Kidney epithelial cell (primary cell): Measurements from ENCODE around the gene MINK1. TPM values are rescaled to one million over a fixed set of nuclear protein-coding genes. Genes with fewer than 3 reads are reported as not detected.

Experiments used
- DNase-seq: peaks from one replicate; pipeline ENCODE4 v3.0.0-alpha.2; 2010; ENCODE audit warnings: low read depth
- H3K27me3 ChIP-seq: 2 replicates; pipeline ENCODE4 v1.6.0; 2011; ENCODE audit warnings: low read length; ENCODE audit not compliant: control insufficient read depth, insufficient read depth
- H3K36me3 ChIP-seq: 2 replicates; pipeline ENCODE4 v1.5.1; 2011; ENCODE audit warnings: low read length; ENCODE audit not compliant: control insufficient read depth, insufficient read depth
- H3K4me3 ChIP-seq: 2 replicates; pipeline ENCODE4 v1.5.1; 2011; ENCODE audit warnings: low read depth, mild to moderate bottlenecking, control low read depth, low read length
- total RNA-seq: library from RNA; depleted of rRNA; stranded (reverse); fragments of >200 nt; gene quantifications from 2 replicates; pipeline ENCODE4 v1.2.3, GENCODE V29; 2015
- TF ChIP-seq, protein P1 (sequence below): IDR thresholded peaks from 2 replicates; pipeline ENCODE4 v1.5.1; 2011; ENCODE audit warnings: mild to moderate bottlenecking, moderate library complexity, low read length, control low read depth, inconsistent platforms; ENCODE audit not compliant: insufficient read depth, poor library complexity, severe bottlenecking

MINK1 gene
- total RNA-seq, 1 donor from 2014 or later, result 36.1 TPM

GRCh38 chr17:4845118-4845517 is 12.0 kb downstream of the MINK1 start:
- H3K4me3 ChIP-seq, result no peak overlapping the region
- TF ChIP-seq, protein P1, sequence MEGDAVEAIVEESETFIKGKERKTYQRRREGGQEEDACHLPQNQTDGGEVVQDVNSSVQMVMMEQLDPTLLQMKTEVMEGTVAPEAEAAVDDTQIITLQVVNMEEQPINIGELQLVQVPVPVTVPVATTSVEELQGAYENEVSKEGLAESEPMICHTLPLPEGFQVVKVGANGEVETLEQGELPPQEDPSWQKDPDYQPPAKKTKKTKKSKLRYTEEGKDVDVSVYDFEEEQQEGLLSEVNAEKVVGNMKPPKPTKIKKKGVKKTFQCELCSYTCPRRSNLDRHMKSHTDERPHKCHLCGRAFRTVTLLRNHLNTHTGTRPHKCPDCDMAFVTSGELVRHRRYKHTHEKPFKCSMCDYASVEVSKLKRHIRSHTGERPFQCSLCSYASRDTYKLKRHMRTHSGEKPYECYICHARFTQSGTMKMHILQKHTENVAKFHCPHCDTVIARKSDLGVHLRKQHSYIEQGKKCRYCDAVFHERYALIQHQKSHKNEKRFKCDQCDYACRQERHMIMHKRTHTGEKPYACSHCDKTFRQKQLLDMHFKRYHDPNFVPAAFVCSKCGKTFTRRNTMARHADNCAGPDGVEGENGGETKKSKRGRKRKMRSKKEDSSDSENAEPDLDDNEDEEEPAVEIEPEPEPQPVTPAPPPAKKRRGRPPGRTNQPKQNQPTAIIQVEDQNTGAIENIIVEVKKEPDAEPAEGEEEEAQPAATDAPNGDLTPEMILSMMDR, result no peak
- H3K36me3 ChIP-seq, result no peaks in the 10 kb centered on the region
- H3K27me3 ChIP-seq, result no peaks in the 10 kb centered on the region
- DNase-seq, result no peak

- Histone ChIP-seq H3K36me3 (no peaks in the 10 kb centered on the region), H3K4me3 (no peak overlapping the region), H3K27me3 (no peaks in the 10 kb centered on the region)
- no peak for DNase-seq
- TF ChIP-seq, protein P1, result no peak
Observed at GRCh38 chr17:4846635-4847390, 13.7 kb downstream of the MINK1 start.

- Histone ChIP-seq H3K27me3 (no peaks in the 10 kb centered on the region), H3K36me3 (no peaks in the 10 kb centered on the region), H3K4me3 (no peak overlapping the region)
- DNase-seq, result no peak
- TF ChIP-seq, protein P1, result no peak
Observed at GRCh38 chr17:4849011-4849536, 15.9 kb downstream of the MINK1 start.

GRCh38 chr17:4850246-4850645 is 17.1 kb downstream of the MINK1 start:
- no peak for DNase-seq
- Histone ChIP-seq H3K27me3 (no peaks in the 10 kb centered on the region), H3K36me3 (no peaks in the 10 kb centered on the region), H3K4me3 (no peak overlapping the region)
- TF ChIP-seq, protein P1, result no peak

DNA sequence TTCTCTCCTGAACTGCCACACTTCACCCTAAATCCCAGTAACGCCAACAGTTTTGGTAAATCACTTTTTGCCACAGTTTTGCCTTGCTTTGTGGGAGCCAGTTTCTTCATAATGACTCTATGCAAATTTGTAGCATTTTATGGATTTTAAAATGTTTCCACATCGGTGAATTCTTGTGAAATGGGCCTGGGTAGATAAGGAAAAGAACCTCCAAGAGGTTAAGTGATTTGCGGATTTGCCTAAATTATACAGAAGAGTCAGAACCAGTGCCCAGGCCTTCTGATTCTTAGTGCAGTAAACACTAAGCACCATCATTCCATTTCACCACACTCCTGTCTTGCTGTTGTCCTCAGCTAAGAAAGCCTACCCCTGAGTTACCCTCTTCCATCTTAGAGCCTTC is 17.9 kb downstream of the MINK1 start:
- no peak for DNase-seq
- Histone ChIP-seq H3K36me3 (no peaks in the 10 kb centered on the region), H3K27me3 (no peaks in the 10 kb centered on the region), H3K4me3 (no peak overlapping the region)
- TF ChIP-seq, protein P1, result no peak
